HepG2 (cell line): ENCODE data around the gene ZNF839. TPM values are rescaled to one million over a fixed set of nuclear protein-coding genes. Genes with fewer than 3 reads are reported as not detected.
"Not testable (repeated sequence)": the region's sequence is repeated elsewhere in the genome, so short reads cannot be mapped to it uniquely, and the experiment has no call there.

Experiments used
- ATAC-seq: fragments of 200-7000 bp; cut with Tn5 transposase; 3 replicates; pipeline ENCODE4 v1.9.1; 2020; ENCODE audit warnings: mild to moderate bottlenecking, moderate library complexity
- BruUV-seq: library from RNA; stranded (reverse); fragments of 400-500 nt; replicated peaks from 2 replicates; lab custom pipeline; 2021; lab: Mats Ljungman, UMichigan
- CTCF ChIA-PET: fragments of 300-600 bp; formaldehyde crosslinking; extraction: SDS; loops from one replicate; lab custom pipeline; 2021; ENCODE audit warnings: low total read pairs, inconsistent platforms, low intra/inter-chr PET ratio; lab: Yijun Ruan, JAX
- POLR2A ChIA-PET: fragments of 350-600 bp; sonication (Branson Sonifier 250); formaldehyde crosslinking; loops from one replicate; lab custom pipeline; 2020; ENCODE audit warnings: antibody characterized with exemption, inconsistent platforms; lab: Yijun Ruan, JAX
- DNase-seq: peaks from one replicate; pipeline ENCODE4 v3.0.0-alpha.2; 2015; ENCODE audit warnings: low spot score
- FAIRE-seq: peaks from 3 replicates; lab custom pipeline; 2011; peaks lifted over from hg19 to GRCh38; lab: Jason Lieb, UNC
- H2AFZ ChIP-seq: one replicate; pipeline ENCODE4 v1.6.1; 2011; ENCODE audit warnings: low read length, inconsistent platforms
- H3K27ac ChIP-seq: fragments of 300-600 bp; 3 replicates; pipeline ENCODE4 v1.8.0; 2011; ENCODE audit warnings: mixed run types, mild to moderate bottlenecking, mixed read lengths, low read length, inconsistent platforms; ENCODE audit not compliant: insufficient read depth; ENCODE audit errors: extremely low read length
- H3K27me3 ChIP-seq, 2 experiments: fragments of 200-600 bp in 1 of 2; 2 replicates in 1 of 2; 3 replicates in 1 of 2; pipeline versions ENCODE4 v1.6.0 to v1.8.0; 2011; ENCODE audit warnings: low read length in 2 of 2, mild to moderate bottlenecking in 2 of 2, moderate library complexity in 2 of 2, inconsistent platforms in 1 of 2; ENCODE audit not compliant: insufficient read depth in 2 of 2, control insufficient read depth in 1 of 2
- H3K36me3 ChIP-seq, 2 experiments: fragments of 200-600 bp in 1 of 2; replicated peaks in 1 of 2; 2 replicates in 1 of 2; 3 replicates in 1 of 2; pipeline versions ENCODE4 v1.5.1 to v1.8.0; 2011; ENCODE audit warnings: low read length in 2 of 2, inconsistent platforms in 1 of 2; ENCODE audit not compliant: insufficient read depth in 2 of 2, control insufficient read depth in 1 of 2
- H3K4me1 ChIP-seq: 2 replicates; pipeline ENCODE4 v1.5.1; 2012; ENCODE audit warnings: low read length, inconsistent platforms; ENCODE audit not compliant: insufficient read depth
- H3K4me2 ChIP-seq: 2 replicates; pipeline ENCODE4 v1.6.0; 2011; ENCODE audit warnings: low read depth, low read length, inconsistent platforms
- H3K4me3 ChIP-seq, 3 experiments: fragments of 200-600 bp in 1 of 3; sonication (generic), shearing (Covaris generic) in 1 of 3; replicated peaks in 1 of 3; 2 replicates each; pipeline ENCODE4 v1.5.1; 2011 to 2016; ENCODE audit warnings: low read length in 3 of 3, inconsistent platforms in 2 of 3, low read depth in 2 of 3, mild to moderate bottlenecking in 2 of 3, control low read depth in 1 of 3, mixed read lengths in 1 of 3; ENCODE audit not compliant: insufficient read depth in 1 of 3
- H3K79me2 ChIP-seq: one replicate; pipeline ENCODE4 v1.6.1; 2011; ENCODE audit warnings: low read length, inconsistent platforms; ENCODE audit not compliant: insufficient read depth
- H3K9ac ChIP-seq: 2 replicates; pipeline ENCODE4 v1.6.0; 2011; ENCODE audit warnings: mild to moderate bottlenecking, low read depth, low read length, inconsistent platforms; ENCODE audit not compliant: insufficient read depth
- H3K9me3 ChIP-seq: 2 replicates; pipeline ENCODE4 v1.5.1; 2012; ENCODE audit warnings: mild to moderate bottlenecking, low read length
- H4K20me1 ChIP-seq: 2 replicates; pipeline ENCODE4 v1.6.0; 2011; ENCODE audit warnings: inconsistent platforms, mild to moderate bottlenecking, low read length, moderate library complexity; ENCODE audit not compliant: insufficient read depth
- NFYB ChIP-seq: sonication (generic); formaldehyde crosslinking; IDR thresholded peaks from 2 replicates; pipeline ENCODE4 v1.4.0; 2020; ENCODE audit warnings: missing genetic modification reagents
- NFYC ChIP-seq: IDR thresholded peaks from 2 replicates; pipeline ENCODE4 v1.6.1; 2016; ENCODE audit warnings: missing genetic modification reagents, missing compliant biosample characterization
- PAX8 ChIP-seq: sonication (generic); formaldehyde crosslinking; IDR thresholded peaks from 2 replicates; pipeline ENCODE4 v1.8.0; 2022; ENCODE audit warnings: mild to moderate bottlenecking, missing genetic modification reagents, borderline replicate concordance
- SRSF4 ChIP-seq: fragments of 200-400 bp; formaldehyde crosslinking; IDR thresholded peaks from one replicate; pipeline ENCODE4 v1.6.1; 2018; ENCODE audit warnings: mild to moderate bottlenecking, low read depth, low read length, moderate library complexity; ENCODE audit not compliant: poor library complexity, severe bottlenecking
- ZNF746 ChIP-seq: sonication (generic); formaldehyde crosslinking; IDR thresholded peaks from 2 replicates; pipeline ENCODE4 v1.8.0; 2022; ENCODE audit warnings: mild to moderate bottlenecking, missing genetic modification reagents
- ZSCAN21 ChIP-seq: sonication (generic); formaldehyde crosslinking; IDR thresholded peaks from 2 replicates; pipeline ENCODE4 v1.8.0; 2022; ENCODE audit warnings: mild to moderate bottlenecking, missing genetic modification reagents, moderate library complexity, borderline replicate concordance
- WGBS: methylation state at CpG from one replicate; pipeline ENCODE4 v1.1.6; 2017; ENCODE audit warnings: low lambda C conversion rate; 5-methylcytosine and 5-hydroxymethylcytosine counted together
- in situ Hi-C: cut with HindIII; loops from 2 replicates; pipeline ENCODE4 v1.10.0; 2017; ENCODE audit warnings: low pct_unique_long_range_greater_than_20kb; ENCODE audit not compliant: extremely low pct_ligation_motif_present
- intact Hi-C: fragments of 100-400 bp; cut with micrococcal nuclease; formaldehyde crosslinking; loops from one replicate; pipeline ENCODE4 v1.10.0; 2022; ENCODE audit not compliant: unreplicated experiment
- polyA plus RNA-seq, 8 experiments: library from polyadenylated mRNA; depleted of rRNA in 3 of 8; stranded (reverse) in 7 of 8; unstranded in 1 of 8; fragments of >200 nt; fragmentation: Illumina TruSeq in 4 of 8; extraction: Trizol in 4 of 8; gene quantifications; 2 replicates each; pipeline versions ENCODE4 v1.2.1 to v1.2.3, GENCODE V29; 2011 to 2016; ENCODE audit warnings: low read depth in 4 of 8, missing spikeins in 1 of 8, mixed read lengths in 1 of 8; ENCODE audit not compliant: insufficient read depth in 1 of 8
- total RNA-seq, 5 experiments: library from RNA; depleted of rRNA; stranded (reverse); fragments of >200 nt; fragmentation: Illumina TruSeq; extraction: Trizol; gene quantifications; 2 replicates each; pipeline ENCODE4 v1.2.3, GENCODE V29; 2016; ENCODE audit warnings: low read depth in 1 of 5
- TF ChIP-seq, protein P1 (sequence below): sonication (generic); formaldehyde crosslinking; IDR thresholded peaks from 2 replicates; pipeline ENCODE4 v1.8.1; 2023; ENCODE audit warnings: missing genetic modification reagents, mild to moderate bottlenecking, borderline replicate concordance
- TF ChIP-seq, protein P2 (sequence below): sonication (generic); formaldehyde crosslinking; IDR thresholded peaks from 2 replicates; pipeline ENCODE4 v1.4.0; 2020; ENCODE audit warnings: missing genetic modification reagents
- TF ChIP-seq, protein P3 (sequence below): IDR thresholded peaks from 2 replicates; pipeline ENCODE4 v1.6.1; 2016; ENCODE audit warnings: low read depth

The ZNF839 gene
- total and polyA plus RNA-seq, 2 of the 13 experiments (the other 11 are each of a cell fraction or from before 2014, with no cell fraction given), result 11.1 to 12.8 TPM

DNA sequence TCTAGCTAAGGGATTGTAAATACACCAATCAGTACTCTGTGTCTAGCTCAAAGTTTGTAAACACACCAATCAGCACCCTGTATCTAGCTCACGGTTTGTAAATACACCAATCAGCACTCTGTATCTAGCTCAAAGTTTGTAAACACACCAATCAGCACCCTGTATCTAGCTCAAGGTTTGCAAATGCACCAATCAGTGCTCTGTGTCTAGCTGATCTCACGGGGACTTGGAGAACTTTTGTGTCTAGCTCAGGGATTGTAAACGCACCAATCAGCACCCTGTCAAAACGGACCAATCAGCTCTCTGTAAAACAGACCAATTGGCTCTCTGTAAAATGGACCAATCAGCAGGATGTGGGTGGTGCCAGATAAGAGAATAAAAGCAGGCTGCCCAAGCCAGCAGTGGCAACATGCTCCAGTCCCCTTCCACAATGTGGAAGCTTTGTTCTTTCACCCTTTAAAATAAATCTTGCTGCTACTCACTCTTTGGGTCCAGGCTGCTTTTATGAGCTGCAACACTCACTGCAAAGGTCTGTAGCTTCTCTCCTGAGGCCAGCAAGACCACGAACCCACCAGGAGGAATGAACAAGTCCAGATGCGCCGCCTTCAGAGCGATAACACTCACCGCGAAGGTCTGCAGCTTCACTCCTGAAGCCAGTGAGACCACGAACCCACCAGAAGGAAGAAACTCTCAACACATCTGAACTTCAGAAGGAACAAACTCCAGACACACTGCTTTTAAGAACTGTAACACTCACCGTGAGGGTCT, 21.1 kb upstream of the ZNF839 start:
- H3K36me3 ChIP-seq, BruUV-seq, in situ Hi-C loops, ATAC-seq, H4K20me1 ChIP-seq, H3K4me2 ChIP-seq, intact Hi-C loops, FAIRE-seq, DNase-seq, H3K9ac ChIP-seq, H3K27ac ChIP-seq, CTCF ChIA-PET, POLR2A ChIA-PET: not testable (repeated sequence)
- peaks cover 12% of the 10 kb centered on the region for H3K4me1 ChIP-seq
- 97% methylated on average over 12 of the region's 12 CpGs for WGBS
- TF ChIP-seq NFYB (CRISPR knock-in tag) (peak; percentile 54), NFYC (CRISPR knock-in tag) (peak; percentile 31)
- TF ChIP-seq, all 625 proteins: peak for 2; not testable (repeated sequence) for 623
- H3K27me3 ChIP-seq, H3K9me3 ChIP-seq, H3K4me3 ChIP-seq, H3K79me2 ChIP-seq, H2AFZ ChIP-seq: not testable (repeated sequence)

DNA sequence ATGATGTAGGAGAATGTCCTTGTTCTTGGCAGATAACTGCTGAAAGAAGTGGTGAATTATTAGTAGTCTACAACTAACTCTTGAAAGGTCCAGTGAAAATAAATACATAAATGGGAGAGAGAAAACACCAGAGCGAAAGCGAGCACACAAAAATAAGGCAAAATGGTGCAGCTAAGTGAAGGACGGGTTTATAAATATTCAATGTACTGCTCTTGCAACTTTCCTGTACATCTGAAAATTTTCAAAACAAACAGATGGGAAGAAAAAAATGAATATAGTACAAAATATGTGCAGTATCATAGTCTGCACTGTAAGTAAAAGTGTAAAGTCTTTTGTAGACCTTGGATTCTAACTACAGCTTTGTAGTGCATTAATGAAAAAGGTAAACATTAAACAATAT, 15.9 kb upstream of the ZNF839 start:
- no peak overlapping the region for H3K9ac ChIP-seq
- DNase-seq (no peak), ATAC-seq (no peak), FAIRE-seq (no peak)
- H3K4me2 ChIP-seq, result peak overlapping the region; percentile 72; the same call in 1 of the 2 replicates
- BruUV-seq, result no TSS peak
- H3K27ac ChIP-seq, result no peak overlapping the region
- in situ Hi-C loops, result no loop called here
- no peaks in the 10 kb centered on the region for H3K79me2 ChIP-seq
- H3K4me1 ChIP-seq, result peaks cover 31% of the 10 kb centered on the region
- H4K20me1 ChIP-seq, result no peaks in the 10 kb centered on the region
- POLR2A ChIA-PET, result interaction anchor here (1.9 kb wide), 1 partner anchor 16 kb away, joined by 14 read pairs; the partner anchor contains the start of gene ZNF839
- WGBS, result 98% methylated on average over 3 of the region's 3 CpGs
- H3K4me3 ChIP-seq, result peak overlapping the region in 1 of 3 experiments; percentile 64; a peak in 2 of 6 replicates
- no peaks in the 10 kb centered on the region for H3K27me3 ChIP-seq
- intact Hi-C loops, result no loop called here
- H3K9me3 ChIP-seq, result no peaks in the 10 kb centered on the region
- CTCF ChIA-PET, result no interaction called here
- no peaks in the 10 kb centered on the region for H3K36me3 ChIP-seq
- no peak overlapping the region for H2AFZ ChIP-seq
- TF ChIP-seq, protein P1, sequence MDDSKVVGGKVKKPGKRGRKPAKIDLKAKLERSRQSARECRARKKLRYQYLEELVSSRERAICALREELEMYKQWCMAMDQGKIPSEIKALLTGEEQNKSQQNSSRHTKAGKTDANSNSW (CRISPR knock-in tag), result no peak
- TF ChIP-seq ZNF746, result no peak
- no peak for TF ChIP-seq PAX8 (CRISPR knock-in tag)
- TF ChIP-seq ZSCAN21 (CRISPR knock-in tag), result no peak
- TF ChIP-seq, protein P2, sequence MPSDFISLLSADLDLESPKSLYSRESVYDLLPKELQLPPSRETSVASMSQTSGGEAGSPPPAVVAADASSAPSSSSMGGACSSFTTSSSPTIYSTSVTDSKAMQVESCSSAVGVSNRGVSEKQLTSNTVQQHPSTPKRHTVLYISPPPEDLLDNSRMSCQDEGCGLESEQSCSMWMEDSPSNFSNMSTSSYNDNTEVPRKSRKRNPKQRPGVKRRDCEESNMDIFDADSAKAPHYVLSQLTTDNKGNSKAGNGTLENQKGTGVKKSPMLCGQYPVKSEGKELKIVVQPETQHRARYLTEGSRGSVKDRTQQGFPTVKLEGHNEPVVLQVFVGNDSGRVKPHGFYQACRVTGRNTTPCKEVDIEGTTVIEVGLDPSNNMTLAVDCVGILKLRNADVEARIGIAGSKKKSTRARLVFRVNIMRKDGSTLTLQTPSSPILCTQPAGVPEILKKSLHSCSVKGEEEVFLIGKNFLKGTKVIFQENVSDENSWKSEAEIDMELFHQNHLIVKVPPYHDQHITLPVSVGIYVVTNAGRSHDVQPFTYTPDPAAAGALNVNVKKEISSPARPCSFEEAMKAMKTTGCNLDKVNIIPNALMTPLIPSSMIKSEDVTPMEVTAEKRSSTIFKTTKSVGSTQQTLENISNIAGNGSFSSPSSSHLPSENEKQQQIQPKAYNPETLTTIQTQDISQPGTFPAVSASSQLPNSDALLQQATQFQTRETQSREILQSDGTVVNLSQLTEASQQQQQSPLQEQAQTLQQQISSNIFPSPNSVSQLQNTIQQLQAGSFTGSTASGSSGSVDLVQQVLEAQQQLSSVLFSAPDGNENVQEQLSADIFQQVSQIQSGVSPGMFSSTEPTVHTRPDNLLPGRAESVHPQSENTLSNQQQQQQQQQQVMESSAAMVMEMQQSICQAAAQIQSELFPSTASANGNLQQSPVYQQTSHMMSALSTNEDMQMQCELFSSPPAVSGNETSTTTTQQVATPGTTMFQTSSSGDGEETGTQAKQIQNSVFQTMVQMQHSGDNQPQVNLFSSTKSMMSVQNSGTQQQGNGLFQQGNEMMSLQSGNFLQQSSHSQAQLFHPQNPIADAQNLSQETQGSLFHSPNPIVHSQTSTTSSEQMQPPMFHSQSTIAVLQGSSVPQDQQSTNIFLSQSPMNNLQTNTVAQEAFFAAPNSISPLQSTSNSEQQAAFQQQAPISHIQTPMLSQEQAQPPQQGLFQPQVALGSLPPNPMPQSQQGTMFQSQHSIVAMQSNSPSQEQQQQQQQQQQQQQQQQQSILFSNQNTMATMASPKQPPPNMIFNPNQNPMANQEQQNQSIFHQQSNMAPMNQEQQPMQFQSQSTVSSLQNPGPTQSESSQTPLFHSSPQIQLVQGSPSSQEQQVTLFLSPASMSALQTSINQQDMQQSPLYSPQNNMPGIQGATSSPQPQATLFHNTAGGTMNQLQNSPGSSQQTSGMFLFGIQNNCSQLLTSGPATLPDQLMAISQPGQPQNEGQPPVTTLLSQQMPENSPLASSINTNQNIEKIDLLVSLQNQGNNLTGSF (CRISPR knock-in tag), result no peak
- TF ChIP-seq, protein P3, sequence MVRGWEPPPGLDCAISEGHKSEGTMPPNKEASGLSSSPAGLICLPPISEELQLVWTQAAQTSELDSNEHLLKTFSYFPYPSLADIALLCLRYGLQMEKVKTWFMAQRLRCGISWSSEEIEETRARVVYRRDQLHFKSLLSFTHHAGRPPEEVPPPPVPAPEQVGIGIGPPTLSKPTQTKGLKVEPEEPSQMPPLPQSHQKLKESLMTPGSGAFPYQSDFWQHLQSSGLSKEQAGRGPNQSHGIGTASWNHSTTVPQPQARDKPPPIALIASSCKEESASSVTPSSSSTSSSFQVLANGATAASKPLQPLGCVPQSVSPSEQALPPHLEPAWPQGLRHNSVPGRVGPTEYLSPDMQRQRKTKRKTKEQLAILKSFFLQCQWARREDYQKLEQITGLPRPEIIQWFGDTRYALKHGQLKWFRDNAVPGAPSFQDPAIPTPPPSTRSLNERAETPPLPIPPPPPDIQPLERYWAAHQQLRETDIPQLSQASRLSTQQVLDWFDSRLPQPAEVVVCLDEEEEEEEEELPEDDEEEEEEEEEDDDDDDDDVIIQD (CRISPR knock-in tag), result no peak
- no peak for TF ChIP-seq SRSF4
